Right lung (tissue), 5 donors: ENCODE results near the gene HS1BP3. TPM values are rescaled to one million over a fixed set of nuclear protein-coding genes. Genes with fewer than 3 reads are reported as not detected.

ENCODE experiments used
- DNase-seq, 2 donors: peaks; one replicate each; pipeline ENCODE4 v3.0.0-alpha.2; 2013
- polyA plus RNA-seq, 5 donors: library from polyadenylated mRNA; unstranded; fragments of 120-200 nt; gene quantifications; one replicate each; pipeline versions ENCODE4 v1.2.1 to v1.2.3, GENCODE V29; 2013; ENCODE audit warnings: inconsistent platforms in 1 of 5, low replicate concordance in 1 of 5; ENCODE audit not compliant: insufficient read length in 5 of 5, insufficient read depth in 1 of 5

The HS1BP3 gene
- polyA plus RNA-seq, 5 donors: 10.8 to 15.2 (median 13.0) TPM

DNA sequence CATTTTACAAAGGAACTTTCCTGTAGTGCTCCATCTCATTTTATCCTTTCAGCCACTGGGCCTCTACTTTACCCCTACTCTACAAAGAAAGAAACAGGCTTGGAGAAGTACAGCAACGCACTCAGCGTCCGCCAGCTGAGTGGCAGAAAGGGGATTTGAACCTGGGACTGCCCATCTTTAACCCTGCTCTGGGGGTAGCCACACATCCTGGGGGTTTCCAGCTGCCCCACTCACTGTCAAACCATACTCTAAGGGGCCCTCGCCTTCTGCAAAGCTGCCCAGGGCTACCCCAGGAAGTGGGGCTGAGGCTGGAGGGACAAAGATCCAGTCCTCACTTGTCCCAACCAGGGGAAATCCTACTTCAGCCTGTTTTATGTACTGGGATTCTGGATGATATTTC is 17.9 kb downstream of the HS1BP3 start:
- no peak for DNase-seq

DNA sequence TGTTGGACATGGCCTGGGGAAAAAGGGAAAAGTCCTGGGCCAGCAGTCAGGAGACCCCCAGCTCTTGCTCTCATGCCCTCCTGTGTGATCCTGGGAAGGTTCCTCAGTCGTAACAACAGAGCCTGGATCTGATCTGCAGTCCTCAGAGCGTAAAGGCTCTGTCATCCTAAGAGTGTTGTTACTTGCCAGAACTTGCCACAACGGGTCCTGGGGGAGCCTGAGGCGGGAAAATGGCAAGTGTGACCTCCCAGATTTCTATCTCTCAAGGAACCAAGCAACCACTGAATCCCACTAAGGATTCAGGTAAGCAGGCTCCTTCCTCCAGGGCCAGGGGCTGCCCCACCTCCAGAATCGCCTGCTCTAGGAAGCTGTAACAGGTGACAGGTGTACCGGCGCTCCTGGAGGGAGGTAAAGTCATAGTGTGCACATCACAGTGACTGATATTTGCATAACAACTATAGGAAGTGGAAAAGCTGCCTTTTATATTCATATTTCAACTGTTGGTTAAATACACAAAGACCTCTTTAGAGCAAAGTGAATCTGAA is 18.4 kb downstream of the HS1BP3 start:
- DNase-seq: no peak

DNA sequence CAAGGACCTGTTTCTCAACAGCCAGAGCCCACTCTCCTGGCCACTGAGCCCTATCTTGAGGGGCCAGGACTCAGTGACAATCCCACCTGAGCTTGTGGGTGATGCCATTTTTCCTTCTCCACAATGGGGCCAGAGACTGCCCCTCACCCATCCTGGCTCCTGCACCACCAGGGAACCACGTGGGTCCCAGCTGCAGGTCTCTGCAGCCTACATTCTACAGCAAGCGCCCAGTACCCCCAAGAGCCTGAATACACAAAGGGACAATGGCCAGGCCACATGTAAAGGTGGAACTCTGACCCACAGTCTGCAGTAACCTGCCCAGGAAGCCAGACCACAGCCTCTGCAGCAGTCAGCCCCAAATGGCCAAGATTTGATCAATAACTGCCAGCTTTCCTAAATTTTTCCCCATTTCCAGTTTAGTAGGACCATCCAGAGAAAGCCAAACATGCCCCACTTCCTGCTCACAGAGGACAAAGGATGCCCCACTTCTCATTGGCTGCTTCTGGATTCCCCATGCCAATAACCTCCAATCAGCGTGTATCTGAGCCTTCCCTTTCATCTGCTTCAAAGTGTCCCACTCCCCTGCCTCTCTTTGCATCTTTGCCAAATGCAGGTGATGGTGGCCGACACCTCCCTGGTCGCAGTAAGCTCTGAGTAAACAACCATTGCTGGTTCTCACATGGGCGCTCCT is 19.1 kb downstream of the HS1BP3 start:
- no peak for DNase-seq

DNA sequence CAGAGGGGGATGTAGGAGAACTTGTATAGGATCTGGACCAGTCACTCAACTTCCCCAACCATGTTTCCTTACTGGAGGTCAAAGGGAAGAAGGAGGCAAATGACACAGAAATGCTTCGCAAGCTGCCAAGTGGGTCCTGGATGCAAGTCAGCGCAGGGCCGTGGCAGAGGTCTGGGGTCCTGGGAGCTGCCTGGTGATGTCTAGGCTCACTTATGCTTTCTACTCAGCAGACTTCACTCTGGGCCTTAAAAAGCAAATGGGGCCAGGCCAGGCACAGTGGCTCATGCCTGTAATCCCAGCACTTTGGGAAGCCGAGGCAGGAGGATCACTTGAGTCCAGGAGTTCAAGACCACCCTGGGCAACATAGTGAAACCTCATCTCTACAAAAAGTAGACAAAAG is 19.9 kb downstream of the HS1BP3 start:
- DNase-seq: no peak

DNA sequence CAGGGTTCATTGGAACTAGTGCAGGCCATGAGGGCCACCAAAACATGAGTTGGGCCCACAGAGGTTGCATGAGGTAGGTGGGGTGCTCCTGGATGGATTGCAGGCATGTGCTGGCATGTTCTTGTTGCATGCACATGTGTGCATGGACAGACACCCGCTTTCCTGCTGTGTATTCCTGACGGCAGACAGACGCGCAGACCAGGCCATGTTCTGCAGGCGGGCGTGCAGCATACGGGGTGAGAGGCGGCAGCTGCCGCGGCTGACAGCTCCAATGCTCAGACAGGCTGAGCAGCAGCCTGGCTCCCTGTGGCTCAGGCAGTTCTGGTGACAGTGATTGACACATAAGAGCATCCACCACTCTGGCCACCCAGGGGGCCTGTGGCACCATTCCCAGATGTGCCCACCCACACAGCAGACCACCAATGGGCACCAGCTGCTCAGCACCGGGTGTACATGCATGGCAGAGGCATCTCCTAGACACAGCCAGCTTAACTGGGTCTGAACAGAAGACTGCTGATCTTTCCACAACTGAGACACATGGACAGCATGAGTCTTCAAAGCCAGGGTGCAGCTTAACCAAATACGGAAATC is 21.2 kb downstream of the HS1BP3 start:
- no peak for DNase-seq

DNA sequence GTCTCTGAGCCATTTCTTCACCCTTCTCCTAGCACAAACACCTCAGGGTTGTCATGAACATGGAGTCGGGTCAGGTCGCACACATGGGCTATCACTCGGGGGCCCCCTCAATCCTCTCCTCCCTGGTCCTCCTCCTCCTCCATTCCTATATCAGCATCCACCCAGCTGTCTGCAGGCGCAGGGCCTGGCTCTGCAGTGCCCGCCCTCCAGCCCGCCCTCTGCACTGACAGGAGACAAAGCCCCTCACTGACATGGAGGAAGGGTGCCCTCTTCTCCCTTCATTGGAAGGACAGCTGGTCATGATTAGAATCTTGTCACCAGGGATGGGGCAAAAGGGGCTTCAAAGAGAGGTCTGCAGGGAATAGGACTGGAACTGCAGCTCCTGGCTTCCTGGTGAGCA is 21.7 kb downstream of the HS1BP3 start:
- DNase-seq: no peak

DNA sequence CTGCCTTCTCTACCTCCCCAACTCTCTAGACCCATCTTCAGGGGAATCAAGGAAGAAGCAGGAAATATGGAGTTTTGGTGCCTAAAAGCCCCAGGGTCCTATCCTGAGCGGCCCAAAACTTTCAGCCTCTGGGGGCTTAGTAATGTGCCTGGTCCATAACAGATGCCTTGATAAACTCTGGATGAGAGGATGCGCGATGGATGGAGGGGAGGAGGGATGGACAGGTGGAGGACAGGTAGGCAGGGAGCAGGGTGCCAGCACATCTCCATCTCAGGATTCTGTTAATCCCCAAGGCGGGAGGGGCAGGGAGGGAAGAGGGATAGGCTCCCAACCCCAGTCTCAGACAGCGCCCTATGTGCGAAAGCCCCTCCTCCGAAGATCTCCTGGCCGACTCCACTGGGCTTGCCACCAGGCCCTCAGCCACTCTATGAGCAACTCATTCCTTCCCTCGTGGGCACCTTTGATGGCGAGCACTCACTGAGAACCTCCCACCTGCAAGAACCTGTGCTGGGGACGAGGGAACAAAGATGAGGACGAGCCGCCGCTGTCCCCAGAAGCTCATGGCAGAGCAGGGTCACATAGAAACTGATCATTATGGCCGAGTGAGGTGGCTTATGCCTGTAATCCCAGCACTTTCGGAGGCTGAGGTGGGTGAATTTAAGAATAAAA is 23.1 kb downstream of the HS1BP3 start:
- DNase-seq: no peak

DNA sequence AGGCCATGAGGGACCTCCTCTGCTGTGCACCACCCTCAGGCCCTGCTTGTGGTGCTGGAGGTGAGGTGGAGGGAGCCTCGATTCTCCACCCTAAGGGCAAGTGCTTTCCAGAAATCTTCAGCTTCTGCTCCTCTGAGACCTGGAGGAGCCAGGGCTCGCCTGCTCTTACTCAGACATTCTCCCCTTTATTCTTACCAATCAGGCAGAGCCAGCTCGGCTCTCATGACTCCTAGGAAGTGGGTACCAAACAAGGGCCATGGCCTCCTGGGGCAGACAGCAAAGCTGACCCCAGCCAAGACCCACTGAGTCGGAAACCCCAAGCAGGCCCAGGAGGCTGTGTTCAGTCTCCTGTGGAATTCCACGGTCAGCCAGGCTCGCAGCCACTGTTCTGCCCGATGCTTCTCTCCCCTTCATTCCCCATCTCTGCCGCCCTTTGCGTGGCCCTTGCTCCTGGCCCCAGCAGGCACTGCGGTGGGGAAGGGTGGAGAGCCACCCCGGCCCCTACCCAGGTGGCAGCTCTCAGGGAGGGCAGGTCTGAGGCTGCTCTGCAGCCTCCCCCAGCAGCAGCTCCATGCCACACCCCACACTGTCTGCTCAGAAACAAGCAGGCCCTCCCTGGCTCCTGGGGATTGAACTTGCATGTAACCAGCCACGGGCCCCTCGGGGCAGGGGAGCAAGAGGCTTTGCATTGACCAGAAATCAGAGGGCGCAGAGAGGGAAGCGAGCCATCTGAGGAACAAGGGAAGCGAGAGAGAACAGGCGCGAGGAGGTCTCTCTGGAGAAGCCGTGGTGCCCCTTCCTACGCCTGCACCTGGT is 24.0 kb downstream of the HS1BP3 start:
- DNase-seq: no peak

DNA sequence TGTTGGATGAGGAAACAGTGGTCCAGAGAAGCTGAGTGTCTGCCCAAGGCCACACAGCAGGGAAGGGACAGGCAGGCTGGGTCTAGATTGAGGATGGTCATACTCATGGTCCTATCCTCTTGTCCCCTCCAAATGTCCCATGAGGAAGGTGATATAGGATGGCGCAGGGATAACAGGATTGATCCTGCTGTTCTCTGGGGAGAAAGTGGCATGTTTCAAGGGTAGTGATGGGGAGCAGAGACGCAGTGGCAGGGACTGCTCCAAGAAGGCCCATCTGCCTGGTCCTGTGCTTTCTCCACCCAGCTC is 24.6 kb downstream of the HS1BP3 start:
- no peak for DNase-seq

DNA sequence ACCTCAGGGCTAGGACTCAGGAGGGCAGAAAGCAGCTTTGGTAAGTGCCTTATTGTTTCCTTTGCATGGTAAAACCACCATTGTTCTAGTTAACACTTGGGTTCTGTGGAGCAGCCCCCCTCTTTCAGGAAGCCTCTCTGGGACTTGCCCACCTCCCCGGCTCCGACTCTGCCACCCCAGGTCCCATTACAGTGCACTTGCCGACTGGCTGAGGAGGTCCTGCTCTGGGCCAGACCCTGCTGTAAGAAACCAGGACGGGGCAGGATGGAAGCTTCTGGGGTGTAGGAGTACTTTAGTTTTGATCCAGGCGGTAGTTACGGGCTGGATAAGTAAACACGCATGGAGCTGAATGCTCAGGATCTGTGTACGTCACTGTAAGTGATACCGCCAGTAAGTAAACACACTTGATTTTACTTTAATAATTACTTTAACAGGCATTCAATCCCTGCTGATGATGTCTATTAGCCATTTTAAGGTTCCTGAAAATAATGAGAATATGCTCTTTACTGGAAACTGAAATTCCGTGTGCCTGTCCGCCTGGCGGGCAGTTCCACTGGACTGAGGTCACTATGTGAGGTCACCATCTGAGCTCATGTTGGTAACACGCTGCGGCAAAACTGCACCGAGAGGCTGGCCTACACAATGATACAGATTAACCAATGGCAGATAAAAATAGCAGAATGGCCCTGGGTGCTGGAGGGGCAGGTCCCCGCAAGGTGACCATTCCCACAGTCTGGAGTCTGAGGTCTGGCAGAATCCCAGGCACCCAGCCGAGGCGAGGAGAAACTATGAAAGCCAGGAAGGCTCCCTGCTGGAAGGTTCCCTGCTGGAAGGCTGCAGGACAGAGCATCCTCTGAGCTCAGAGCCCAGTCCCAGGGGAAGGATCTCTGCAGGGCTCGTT is 25.2 kb downstream of the HS1BP3 start:
- DNase-seq: no peak

DNA sequence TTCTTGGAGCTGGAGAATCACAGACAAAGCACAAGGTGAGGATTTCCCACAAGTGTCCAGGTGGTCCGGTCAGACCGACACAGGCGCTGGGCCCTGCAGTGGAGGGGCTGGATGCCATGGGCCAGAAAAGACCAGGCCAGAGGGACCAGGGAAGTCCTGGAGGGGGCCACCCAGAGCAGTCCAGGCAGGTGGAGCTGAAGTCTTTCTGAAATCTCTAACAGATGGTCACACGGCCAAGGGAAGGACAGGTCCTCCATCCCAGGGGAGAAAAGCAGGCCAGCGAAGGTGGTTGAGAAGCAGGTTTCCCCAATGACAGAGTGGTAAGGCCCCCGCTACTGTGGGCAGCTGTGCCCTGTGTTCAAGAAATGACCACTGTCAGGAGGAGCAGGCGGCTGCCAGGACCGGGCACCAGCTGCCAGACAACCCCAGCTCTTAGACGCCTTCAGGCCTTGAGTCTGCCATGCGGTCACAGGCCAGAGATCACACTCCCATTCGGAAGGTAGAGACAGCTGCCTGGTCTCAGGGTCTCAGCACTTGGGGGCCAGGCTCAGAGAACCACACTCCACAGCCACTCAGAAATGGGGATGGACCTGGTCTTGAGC is 25.9 kb downstream of the HS1BP3 start:
- DNase-seq: no peak

DNA sequence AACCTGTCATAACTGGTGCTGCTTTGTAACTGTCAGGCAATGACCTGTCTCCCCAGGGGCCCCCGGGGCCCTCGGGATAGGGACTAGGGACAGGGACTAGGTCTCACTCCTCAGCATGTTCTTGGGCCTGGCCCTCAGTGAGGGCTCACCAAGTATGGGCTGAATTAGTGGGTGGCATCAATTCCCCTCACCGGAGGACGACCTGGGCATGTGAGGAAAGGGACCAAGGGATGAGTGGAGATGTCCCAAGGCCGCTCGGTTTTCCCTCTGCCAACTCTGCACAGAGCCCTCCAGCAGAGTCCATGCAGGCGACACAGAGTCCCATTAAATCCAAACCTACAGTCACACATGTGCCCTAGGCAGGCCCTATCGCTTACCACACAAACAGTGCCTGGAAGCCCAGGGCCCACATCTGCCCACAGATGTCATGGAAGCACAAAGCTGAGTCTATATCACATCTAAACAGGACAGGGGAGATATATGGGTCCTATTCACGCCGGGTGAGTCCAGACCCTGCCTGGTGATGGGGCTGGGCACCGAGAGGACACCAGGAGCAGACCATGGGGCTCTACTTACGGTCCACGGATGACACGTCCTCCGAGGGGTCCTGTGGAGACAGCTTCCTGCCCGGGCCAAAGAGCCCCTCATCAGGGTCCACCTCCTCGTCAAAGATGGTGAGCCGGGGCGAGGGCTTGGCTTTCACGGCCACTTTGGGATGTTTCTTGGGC is 26.6 kb downstream of the HS1BP3 start:
- no peak for DNase-seq

DNA sequence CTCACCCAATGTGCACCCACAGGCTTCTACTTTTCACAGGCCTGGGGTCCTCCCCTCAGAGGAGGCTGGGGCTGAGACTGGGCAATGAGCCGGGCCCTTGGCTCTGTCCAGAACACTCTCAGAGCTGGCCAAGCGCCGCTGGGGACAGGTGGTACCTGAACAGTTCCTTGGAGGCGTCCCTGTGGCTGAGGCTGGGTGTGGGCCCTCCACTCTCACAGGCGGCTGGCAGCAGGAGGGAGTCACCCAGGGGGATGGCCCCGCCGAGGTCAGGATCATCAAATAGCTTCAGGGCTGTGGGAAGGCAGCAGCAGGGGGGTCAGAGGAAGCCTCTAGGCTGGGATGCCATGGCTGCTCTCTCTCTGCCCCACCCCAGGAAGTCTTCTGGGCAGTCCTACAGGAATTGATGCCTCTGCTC is 27.1 kb downstream of the HS1BP3 start:
- no peak for DNase-seq

DNA sequence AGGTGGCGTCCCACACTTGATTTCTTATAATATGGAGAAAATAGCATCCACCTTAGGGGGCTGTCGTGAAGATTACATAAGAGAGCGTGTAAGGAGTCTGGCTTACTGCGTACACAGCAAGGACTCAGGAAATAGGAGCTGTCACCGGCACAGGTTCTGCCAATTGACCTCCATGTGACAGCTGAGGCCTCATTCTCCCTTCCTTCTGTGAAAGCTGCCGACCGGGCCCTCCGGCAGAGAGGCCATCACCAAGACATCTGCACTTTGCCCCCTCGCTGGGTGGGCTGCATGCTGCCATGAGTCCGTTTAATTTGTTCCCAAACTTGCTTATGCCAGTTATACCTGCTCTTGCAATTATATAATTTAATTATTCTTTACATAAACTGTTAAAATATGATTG is 27.7 kb downstream of the HS1BP3 start:
- no peak for DNase-seq

DNA sequence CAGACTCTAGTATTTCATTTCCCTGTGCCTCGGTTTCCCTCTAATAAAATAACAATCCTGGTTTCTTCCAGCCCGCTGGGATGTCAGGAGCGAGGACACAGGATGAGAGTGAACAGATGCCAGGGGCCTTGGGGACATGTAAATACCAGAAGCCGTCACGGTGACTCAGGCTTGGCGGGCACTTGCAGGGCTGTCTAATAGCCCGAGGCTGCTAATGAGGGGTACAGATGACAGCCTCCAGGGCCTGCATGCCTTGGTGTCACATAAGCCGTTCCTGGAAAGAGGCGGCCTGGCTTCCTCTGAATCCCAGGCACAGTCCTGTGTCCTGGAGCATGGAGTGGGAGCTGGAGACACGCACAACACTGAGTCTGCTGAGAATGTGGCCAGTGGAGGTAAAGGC is 28.2 kb downstream of the HS1BP3 start:
- no peak for DNase-seq

DNA sequence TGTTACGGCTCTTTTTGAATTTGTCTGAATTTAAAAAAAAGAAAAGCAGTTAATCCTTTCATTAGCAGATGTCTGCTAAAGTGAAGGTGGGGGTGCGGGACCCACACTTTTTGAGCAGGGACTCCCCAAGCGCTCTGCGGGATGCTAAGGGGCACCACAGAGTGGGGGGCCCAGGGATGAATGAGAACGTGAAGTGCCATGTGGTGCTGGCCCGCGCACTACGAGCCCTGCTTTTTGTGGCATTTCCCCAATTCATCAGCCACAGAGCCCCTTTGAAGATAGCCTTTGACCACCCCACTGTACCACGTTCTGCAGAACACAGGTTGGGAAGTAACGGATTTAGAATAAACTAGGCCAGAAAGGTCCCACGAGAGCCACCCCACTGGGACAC is 28.6 kb downstream of the HS1BP3 start:
- no peak for DNase-seq

DNA sequence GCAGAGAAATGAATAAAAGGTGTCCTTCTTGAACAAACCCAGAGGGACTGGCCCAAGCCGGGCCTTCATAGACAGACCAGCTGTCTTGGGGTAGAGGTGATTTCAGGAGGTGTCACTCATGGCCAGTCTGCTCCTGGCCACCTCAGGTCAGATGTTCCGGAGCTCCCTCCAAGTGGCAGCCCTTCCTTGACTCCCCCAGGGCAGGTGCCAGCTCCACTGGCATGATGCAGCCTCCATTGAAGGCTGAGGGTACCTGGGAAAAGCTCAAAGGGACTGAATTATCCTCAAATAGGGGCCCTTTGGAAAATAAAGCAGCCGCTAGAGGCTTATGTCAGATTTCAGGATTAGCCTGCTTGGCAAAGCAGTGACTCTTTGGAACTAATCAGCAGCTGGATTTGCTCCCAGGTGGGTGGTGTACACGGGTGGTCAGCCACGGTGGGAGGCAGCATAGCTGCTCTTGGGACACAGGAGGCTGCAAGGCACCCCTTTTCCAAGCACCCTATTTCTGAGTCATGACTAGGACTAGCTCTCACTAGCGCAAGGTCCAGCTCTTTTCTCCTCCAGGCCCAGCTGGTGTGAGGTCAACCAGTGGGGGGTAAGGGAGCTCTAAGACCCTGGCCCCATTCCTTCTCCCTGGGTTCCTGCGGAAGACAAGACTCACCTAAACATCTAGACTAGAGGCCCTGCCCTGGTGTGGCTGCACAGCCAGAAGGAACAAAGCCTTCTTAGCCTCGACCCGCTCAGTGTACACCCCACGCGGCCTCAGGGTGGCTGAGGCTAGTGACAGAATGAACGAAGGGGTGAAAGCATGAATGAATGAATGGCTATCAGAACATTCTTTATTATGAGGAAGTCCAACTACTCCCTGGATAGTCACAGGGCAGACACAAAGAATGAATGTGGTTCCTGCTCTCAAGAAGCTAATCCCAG is 29.3 kb downstream of the HS1BP3 start:
- no peak for DNase-seq

DNA sequence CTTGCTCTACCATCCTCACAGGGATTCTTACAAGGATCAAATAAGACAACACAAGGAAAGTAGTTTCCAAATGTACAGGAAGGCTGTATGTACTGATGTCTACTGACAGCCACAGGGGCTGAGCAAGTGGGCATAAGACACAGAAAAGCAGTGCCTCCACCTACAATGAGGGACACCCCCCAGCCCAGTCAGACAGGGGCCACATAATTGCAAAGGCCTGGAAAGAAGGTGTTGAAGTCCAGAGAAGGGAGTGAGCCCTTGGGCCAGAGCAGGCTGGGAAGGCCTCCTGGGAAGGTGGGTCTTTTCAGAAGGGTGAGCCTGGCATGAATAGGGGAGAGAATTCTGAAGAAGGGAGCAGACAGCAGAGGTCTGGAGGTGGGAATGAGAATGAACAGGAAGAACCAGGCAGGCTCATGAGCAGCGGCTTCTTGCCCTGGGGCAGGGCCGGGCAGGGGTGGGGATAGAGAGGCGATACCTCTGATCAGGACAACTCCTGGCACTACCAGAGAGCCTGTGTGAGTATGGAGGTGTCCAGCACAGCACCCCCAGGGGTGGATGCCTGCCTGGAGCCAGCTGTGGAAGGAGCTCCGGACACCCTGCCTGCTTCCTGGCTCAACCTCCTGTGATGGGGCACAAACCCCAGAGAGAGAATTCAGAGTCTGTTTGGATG is 30.1 kb downstream of the HS1BP3 start:
- no peak for DNase-seq
